Epithelial cell of esophagus (primary cell): Measurements from ENCODE around the gene HLA-DOB.

Source experiments
- DNase-seq: peaks from one replicate; pipeline ENCODE4 v3.0.0; 2010; ENCODE audit warnings: low read depth
- H3K4me3 ChIP-seq: 2 replicates; pipeline ENCODE4 v1.5.1; 2011; ENCODE audit warnings: mild to moderate bottlenecking, low read length, control low read depth
- TF ChIP-seq, protein P1 (sequence below): IDR thresholded peaks from 2 replicates; pipeline ENCODE4 v1.5.1; 2011; ENCODE audit warnings: low read depth, mild to moderate bottlenecking, low read length, control low read depth, inconsistent platforms; ENCODE audit not compliant: insufficient read depth; ENCODE audit errors: missing control alignments

The HLA-DOB gene

DNA sequence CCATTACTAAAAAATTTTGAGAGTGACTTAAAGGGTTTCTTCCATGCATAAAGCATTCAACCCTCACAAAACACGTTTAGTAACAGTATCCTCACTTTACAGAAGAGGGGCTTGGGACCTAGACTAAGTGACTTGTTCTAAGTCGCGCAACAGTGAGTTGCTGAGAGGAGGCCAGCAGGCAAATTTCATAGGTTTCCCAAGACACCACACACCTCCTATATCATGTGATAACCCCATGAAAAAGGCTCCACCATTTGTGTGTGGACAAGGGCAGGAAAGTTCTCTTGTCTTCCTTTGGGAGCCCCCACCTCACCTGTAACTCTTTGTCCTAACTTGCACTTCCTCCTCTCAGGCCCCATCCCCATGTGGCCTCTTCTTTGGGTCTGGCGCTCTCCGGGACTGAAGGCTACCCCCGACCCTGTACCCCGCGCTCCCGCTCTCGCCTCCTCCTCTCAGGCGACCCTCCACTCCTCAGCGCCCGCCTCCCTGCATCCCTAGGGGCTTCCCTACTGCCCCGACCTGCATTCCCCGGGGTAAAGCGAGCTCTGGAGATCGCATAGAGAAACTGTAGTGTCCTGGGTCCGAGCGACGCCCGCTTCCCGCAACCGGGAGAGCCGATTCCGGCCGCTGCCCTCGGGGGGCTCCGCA, 26.7 kb upstream of the HLA-DOB start:
- no peak for DNase-seq
- H3K4me3 ChIP-seq: peak overlapping the region; percentile 84
- TF ChIP-seq, protein P1, sequence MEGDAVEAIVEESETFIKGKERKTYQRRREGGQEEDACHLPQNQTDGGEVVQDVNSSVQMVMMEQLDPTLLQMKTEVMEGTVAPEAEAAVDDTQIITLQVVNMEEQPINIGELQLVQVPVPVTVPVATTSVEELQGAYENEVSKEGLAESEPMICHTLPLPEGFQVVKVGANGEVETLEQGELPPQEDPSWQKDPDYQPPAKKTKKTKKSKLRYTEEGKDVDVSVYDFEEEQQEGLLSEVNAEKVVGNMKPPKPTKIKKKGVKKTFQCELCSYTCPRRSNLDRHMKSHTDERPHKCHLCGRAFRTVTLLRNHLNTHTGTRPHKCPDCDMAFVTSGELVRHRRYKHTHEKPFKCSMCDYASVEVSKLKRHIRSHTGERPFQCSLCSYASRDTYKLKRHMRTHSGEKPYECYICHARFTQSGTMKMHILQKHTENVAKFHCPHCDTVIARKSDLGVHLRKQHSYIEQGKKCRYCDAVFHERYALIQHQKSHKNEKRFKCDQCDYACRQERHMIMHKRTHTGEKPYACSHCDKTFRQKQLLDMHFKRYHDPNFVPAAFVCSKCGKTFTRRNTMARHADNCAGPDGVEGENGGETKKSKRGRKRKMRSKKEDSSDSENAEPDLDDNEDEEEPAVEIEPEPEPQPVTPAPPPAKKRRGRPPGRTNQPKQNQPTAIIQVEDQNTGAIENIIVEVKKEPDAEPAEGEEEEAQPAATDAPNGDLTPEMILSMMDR: no peak

DNA sequence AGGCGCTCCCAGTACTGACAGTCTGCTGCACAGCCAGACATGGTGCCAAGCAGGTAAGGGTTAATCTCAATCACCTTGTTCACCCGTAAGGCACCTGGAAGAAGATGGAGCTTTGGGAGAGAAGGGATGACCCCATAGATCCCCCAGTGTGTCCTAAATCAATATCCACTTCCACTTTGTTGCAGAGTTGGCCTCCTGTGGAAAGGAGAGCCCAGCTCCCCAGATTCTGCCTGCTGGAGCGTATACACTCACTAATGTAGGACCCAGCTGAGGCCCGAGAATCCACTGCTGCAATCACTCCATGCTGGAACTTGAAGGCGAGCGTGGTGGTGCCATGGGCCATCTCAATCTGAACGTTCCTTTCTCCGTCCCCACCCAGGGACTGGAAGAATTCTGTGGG, 25.9 kb upstream of the HLA-DOB start:
- no peak for DNase-seq
- TF ChIP-seq, protein P1: no peak
- H3K4me3 ChIP-seq: no peak overlapping the region

DNA sequence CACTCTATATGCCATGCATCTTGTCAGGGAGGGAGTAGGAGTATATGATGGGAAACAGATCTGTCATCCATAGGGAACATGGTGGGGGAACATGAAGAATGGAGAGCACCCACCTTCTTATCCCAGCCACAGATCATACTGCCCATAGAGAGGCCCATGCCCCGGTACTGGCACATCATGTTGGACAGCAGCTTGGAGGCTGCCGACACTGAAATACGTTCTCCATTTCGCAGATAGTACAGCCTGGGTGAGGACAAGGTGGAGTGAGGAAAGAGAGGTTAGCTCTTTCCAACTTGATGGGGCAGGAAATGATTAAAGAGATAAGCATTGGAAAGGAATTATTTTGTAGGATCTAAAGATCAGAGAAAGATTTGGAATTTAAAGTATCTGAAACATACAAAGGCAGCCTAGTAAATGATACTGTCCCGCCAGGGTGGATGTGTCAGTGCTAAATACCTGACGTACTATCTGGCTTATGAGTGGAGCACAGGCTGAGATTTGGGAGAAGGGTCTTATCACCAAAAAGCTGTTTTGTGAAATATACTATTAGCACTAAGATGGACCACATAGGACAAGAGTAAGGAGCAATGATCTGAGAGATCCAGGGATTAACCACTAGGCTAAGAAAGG, 25.3 kb upstream of the HLA-DOB start:
- no peak overlapping the region for H3K4me3 ChIP-seq
- no peak for DNase-seq
- TF ChIP-seq, protein P1: no peak

DNA sequence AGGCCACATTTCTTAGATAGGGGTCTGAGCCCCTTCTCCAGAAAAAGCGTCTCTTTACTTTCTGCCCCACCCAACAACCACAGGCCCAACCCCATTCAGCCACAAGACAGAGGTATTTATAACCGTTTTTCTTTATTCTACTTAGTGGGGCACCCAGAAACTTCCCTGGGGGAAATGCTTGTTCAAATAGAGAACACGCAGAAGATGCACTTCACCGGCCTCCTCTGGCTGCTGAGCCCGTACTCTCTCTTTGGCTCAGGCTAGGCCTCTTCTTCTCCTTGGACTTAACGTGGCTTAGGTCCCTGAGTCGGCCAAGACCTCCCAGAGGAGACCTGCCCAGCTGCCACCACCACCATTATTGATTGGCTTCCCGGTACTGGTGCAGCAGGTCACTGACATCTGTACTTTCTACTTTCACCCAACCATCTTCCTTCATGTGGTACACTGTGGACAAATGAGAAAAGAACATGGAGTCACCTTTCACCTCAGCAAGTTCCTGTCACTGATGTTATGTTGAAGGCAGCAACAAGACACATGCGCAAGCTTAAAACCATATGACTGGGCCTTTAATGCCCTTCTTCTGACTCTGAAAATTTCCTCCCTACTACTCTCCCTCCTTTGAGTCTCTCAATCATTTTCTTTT, 23.9 kb upstream of the HLA-DOB start:
- TF ChIP-seq, protein P1: no peak
- DNase-seq: no peak
- H3K4me3 ChIP-seq: no peak overlapping the region

DNA sequence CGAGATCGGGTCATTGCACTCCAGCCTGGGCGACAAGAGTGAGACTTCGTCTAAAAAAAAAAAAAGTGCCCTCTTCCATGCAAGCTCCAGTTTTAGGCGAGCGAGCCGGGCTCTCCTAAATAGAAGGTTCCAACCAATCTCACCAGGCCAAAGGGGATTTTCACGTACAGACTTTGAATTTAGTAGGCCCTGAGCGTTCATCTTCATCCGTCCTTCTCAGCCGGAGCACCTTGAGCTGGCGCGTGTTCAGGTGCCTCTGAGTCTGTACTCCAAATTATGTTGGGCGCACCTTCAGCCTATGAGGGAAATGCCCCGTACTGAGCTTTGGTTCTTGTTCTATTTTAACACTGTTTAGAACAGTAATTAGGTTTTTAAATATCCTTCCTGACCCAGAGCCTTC, 22.6 kb upstream of the HLA-DOB start:
- H3K4me3 ChIP-seq: no peak overlapping the region
- DNase-seq: no peak
- TF ChIP-seq, protein P1: no peak

DNA sequence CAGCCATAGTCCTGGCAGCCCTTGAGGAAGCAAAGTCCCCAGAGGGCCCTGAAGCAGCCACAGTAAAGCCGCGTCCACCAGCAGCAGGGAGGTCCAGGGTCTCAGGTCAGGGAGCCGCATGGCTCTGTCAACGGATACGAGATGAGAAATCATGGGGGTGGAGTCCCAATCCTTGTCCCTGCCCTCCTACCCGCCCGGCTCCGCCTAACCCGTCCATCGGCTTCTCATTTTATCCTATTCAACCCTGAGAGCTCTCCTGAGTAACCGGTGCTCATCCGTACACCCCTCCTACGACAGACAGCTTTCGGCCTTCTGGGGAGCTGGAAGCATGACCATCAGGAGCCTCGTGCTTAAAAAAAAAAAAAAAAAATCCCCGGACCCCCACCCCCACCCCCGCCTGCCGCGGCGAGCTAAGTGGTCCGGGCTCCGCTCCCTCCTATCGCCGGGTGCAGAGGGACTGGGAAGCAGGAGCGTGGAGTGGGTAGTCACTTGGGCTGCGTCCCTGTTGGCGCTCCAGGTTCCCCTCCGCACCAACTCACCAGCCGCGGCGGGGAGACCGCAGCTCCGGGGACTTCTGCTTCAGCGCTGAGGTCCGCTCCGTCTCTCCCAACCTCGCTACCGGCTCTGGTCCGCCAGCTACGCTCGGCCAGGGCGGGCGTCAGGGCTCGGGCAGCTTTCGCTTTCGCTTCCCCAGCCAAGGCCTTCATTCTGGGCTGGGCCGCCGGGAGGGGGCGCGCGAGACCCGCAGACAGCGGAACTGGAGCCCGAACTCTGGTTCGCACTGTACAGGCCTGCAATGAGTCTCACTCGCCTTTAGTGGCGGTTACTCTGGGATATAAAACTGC, 21.5 kb upstream of the HLA-DOB start, which contains the start of gene TAP2:
TAP2 (minus strand) TSS at position 626 of the 845 bp plus-strand sequence; CDS start at position 120, 506 bp downstream.
- TF ChIP-seq, protein P1: peak; percentile 87
- DNase-seq: peak; percentile 93
- H3K4me3 ChIP-seq: peak within 1 kb of the TSS; percentile 79
